Peyer's patch (tissue), 4 donors: ENCODE results near the gene CAMK2B.

ENCODE experiments used
- POLR2A ChIP-seq, 2 donors: fragments of 450-650 bp; IDR thresholded peaks; one replicate each; pipeline ENCODE4 v1.5.1; 2017; ENCODE audit warnings: antibody characterized with exemption in 2 of 2, mild to moderate bottlenecking in 2 of 2, moderate library complexity in 2 of 2
- TF ChIP-seq, protein P1 (sequence below), 6 experiments: fragments of 450-650 bp in 4 of 6; fragments of 200-600 bp in 2 of 6; sonication (generic) in 1 of 6; IDR thresholded peaks; one replicate each; pipeline ENCODE4 v1.5.1; 2017 to 2019; ENCODE audit warnings: antibody characterized with exemption in 6 of 6, mild to moderate bottlenecking in 3 of 6, moderate library complexity in 1 of 6

- TF ChIP-seq, protein P1, sequence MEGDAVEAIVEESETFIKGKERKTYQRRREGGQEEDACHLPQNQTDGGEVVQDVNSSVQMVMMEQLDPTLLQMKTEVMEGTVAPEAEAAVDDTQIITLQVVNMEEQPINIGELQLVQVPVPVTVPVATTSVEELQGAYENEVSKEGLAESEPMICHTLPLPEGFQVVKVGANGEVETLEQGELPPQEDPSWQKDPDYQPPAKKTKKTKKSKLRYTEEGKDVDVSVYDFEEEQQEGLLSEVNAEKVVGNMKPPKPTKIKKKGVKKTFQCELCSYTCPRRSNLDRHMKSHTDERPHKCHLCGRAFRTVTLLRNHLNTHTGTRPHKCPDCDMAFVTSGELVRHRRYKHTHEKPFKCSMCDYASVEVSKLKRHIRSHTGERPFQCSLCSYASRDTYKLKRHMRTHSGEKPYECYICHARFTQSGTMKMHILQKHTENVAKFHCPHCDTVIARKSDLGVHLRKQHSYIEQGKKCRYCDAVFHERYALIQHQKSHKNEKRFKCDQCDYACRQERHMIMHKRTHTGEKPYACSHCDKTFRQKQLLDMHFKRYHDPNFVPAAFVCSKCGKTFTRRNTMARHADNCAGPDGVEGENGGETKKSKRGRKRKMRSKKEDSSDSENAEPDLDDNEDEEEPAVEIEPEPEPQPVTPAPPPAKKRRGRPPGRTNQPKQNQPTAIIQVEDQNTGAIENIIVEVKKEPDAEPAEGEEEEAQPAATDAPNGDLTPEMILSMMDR (IDR thresholded peaks at IDR 0.05) = no peak
- TF ChIP-seq POLR2A (IDR thresholded peaks at IDR 0.05) = no peak
Observed at GRCh38 chr7:44246396-44247113, 78.8 kb downstream of the CAMK2B start.
